Fibroblast of villous mesenchyme (primary cell): Measurements from ENCODE around the gene ADAMTS17. TPM values are rescaled to one million over a fixed set of nuclear protein-coding genes. Genes with fewer than 3 reads are reported as not detected.

ENCODE experiments used
- DNase-seq: peaks from one replicate; pipeline ENCODE4 v3.0.0-alpha.2; 2010; ENCODE audit warnings: low read depth
- H3K4me3 ChIP-seq: 2 replicates; pipeline ENCODE4 v1.5.1; 2011; ENCODE audit warnings: low read depth, mild to moderate bottlenecking, low read length
- total RNA-seq: library from RNA; depleted of rRNA; stranded (reverse); fragments of >200 nt; gene quantifications from 2 replicates; pipeline ENCODE4 v1.2.3, GENCODE V29; 2012
- TF ChIP-seq, protein P1 (sequence below): IDR thresholded peaks from 2 replicates; pipeline ENCODE4 v1.5.1; 2012; ENCODE audit warnings: low read depth, mild to moderate bottlenecking, low read length; ENCODE audit not compliant: insufficient read depth

ADAMTS17 gene
- total RNA-seq, 1 donor, result under 0.01 TPM

DNA sequence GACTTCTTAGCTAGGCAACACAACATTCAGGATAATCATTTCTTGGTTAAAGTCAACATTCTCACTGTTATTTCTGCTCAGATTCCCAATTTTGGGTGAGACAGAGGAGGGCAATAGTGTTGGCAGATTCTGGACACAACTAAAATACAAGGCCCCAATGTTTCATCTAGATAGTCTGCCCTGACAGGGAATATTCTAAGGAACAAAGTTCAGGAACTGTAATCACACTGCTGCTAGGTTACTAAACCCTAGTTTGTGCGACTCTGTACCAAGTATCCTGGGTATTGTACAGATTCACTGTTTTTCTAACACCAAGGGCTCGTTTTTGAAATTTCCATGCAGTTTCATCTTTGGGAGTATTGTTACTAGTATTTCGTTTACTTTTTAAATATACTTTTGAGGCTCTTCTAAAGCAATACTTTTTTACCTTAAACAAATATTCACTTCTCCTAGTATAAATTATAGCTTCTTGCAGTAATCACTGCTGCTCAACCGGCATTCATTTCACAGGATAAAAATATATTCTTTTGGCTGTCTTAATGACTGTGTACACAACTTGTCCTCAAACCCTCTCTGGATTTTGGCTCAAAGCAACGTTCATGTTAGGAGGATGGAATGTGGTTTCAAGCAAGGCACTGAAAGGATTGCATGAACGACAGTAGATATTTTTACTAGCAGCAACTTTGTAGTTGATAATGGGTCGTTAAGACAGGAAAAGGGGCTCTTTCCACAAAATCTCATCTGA lies 167.4 kb downstream of the ADAMTS17 start:
- H3K4me3 ChIP-seq, result no peak overlapping the region
- DNase-seq, result no peak
- TF ChIP-seq, protein P1, sequence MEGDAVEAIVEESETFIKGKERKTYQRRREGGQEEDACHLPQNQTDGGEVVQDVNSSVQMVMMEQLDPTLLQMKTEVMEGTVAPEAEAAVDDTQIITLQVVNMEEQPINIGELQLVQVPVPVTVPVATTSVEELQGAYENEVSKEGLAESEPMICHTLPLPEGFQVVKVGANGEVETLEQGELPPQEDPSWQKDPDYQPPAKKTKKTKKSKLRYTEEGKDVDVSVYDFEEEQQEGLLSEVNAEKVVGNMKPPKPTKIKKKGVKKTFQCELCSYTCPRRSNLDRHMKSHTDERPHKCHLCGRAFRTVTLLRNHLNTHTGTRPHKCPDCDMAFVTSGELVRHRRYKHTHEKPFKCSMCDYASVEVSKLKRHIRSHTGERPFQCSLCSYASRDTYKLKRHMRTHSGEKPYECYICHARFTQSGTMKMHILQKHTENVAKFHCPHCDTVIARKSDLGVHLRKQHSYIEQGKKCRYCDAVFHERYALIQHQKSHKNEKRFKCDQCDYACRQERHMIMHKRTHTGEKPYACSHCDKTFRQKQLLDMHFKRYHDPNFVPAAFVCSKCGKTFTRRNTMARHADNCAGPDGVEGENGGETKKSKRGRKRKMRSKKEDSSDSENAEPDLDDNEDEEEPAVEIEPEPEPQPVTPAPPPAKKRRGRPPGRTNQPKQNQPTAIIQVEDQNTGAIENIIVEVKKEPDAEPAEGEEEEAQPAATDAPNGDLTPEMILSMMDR, result no peak

DNA sequence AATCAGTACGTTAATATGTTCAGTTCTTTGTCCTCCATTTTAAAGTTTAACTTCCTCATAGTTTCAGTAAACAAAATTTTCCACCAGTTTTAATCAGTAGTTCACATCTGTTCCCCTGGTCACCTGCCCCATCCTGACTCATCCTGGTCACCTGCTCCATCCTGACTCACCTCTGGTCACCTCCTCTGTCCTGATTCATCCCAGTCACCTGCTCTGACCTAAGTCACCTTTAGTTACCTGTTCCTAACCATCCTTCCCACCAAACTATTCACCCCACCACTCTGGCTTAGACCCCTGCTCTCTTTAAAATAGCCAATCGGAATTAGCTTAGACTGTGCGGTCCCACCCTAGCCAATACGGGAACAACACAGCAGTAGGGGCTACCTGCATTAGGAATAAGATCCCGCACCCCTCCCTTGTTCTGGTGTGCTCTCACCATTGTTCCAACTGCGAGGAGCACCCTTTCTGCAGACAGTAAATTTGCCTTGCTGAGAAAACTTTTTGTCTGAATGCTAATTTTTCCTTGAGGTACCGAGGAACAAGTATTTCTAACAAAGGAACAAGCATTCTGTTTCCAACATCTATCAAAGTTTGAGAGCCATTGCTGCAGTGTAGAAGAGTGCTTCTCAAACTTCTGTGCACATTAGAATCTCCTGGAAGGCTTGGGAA lies 169.3 kb downstream of the ADAMTS17 start:
- TF ChIP-seq, protein P1, result no peak
- DNase-seq, result no peak
- no peak overlapping the region for H3K4me3 ChIP-seq

- TF ChIP-seq, protein P1, result no peak
- DNase-seq, result no peak
- no peak overlapping the region for H3K4me3 ChIP-seq
Measured at GRCh38 chr15:100171411-100171810, 170.4 kb downstream of the ADAMTS17 start.

GRCh38 chr15:100170291-100171210 lies 171.2 kb downstream of the ADAMTS17 start:
- no peak for DNase-seq
- TF ChIP-seq, protein P1, result no peak
- H3K4me3 ChIP-seq, result no peak overlapping the region

- DNase-seq, result no peak
Measured at GRCh38 chr15:100169615-100170290, 172.0 kb downstream of the ADAMTS17 start.

More at GRCh38 chr15:100169615-100170290, 172.0 kb downstream of the ADAMTS17 start:
- TF ChIP-seq, protein P1, result no peak
- H3K4me3 ChIP-seq, result no peak overlapping the region
